Tibial nerve (tissue), 4 donors: Measurements from ENCODE around the gene SNX15. TPM values are rescaled to one million over a fixed set of nuclear protein-coding genes. Genes with fewer than 3 reads are reported as not detected.

Experiments used
- DNase-seq, 2 donors: peaks; one replicate each; pipeline ENCODE4 v3.0.0-alpha.2; 2019; ENCODE audit warnings: low spot score in 2 of 2
- H3K27ac ChIP-seq, 4 donors: fragments of 200-600 bp; sonication (generic) in 3 of 4; one replicate each; pipeline ENCODE4 v1.5.1; 2017 to 2019; ENCODE audit warnings: mild to moderate bottlenecking in 1 of 4
- H3K27me3 ChIP-seq, 2 donors: fragments of 200-600 bp; sonication (generic) in 1 of 2; one replicate each; pipeline versions ENCODE4 v1.5.1 to v1.6.0; 2017 to 2019
- H3K36me3 ChIP-seq, 3 donors: fragments of 200-600 bp; sonication (generic); one replicate each; pipeline ENCODE4 v1.5.1; 2018 to 2019
- H3K4me1 ChIP-seq, 4 donors: fragments of 200-600 bp; sonication (generic) in 3 of 4; one replicate each; pipeline ENCODE4 v1.5.1; 2017 to 2019
- H3K4me3 ChIP-seq, 4 donors: fragments of 200-600 bp; sonication (generic) in 3 of 4; one replicate each; pipeline ENCODE4 v1.5.1; 2017 to 2019; ENCODE audit warnings: mild to moderate bottlenecking in 1 of 4, moderate library complexity in 1 of 4
- H3K9me3 ChIP-seq, 4 donors: fragments of 200-600 bp; sonication (generic) in 3 of 4; one replicate each; pipeline ENCODE4 v1.5.1; 2017 to 2019
- CTCF ChIP-seq, 5 experiments: fragments of 200-600 bp in 3 of 5; fragments of 450-650 bp in 2 of 5; sonication (generic) in 3 of 5; IDR thresholded peaks; one replicate each; pipeline ENCODE4 v1.5.1; 2016 to 2019; ENCODE audit warnings: antibody characterized with exemption in 5 of 5, mild to moderate bottlenecking in 3 of 5, moderate library complexity in 2 of 5
- EP300 ChIP-seq, 2 donors: sonication (generic); formaldehyde crosslinking; IDR thresholded peaks; one replicate each; pipeline ENCODE4 v1.6.1; 2017; ENCODE audit warnings: antibody characterized with exemption in 2 of 2, mild to moderate bottlenecking in 1 of 2
- POLR2A ChIP-seq, 2 donors: fragments of 450-650 bp; IDR thresholded peaks; one replicate each; pipeline ENCODE4 v1.6.1; 2017; ENCODE audit warnings: antibody characterized with exemption in 2 of 2, mild to moderate bottlenecking in 2 of 2, moderate library complexity in 2 of 2
- WGBS, 2 donors: methylation state at CpG; one replicate each; pipeline ENCODE4 v1.1.5; 2018; 5-methylcytosine and 5-hydroxymethylcytosine counted together
- total RNA-seq, 4 donors: library from RNA; depleted of rRNA; stranded (reverse); fragments of >200 nt; gene quantifications; one replicate each; pipeline ENCODE4 v1.1.0, GENCODE V29; 2016

Gene SNX15
- total RNA-seq, 4 donors from 2014 or later, result 17.1 to 33.3 (median 24.2) TPM

DNA sequence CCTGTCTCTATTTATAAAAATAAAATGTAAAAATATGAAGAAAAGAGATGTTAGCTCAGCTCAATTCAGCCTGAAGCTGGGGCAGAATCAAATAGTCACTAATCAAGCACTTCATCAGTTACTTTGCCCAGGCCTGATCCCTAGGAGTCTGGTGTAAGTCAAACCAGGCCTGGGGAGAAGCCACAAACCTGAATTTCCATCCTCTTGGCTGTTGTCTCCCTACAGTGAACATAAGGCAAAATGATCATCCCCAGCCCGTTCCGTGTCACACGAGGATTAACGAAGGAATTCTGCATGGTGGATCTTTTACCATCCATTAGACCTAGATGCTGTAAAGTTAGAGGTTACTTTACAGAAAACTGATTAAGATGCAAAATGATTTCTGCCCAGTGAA lies 37.6 kb downstream of the SNX15 start:
- no peak overlapping the region for H3K27ac ChIP-seq
- H3K27me3 ChIP-seq, result no peaks in the 10 kb centered on the region
- H3K9me3 ChIP-seq, result peaks cover 0 to 3% (median 0%) of the 10 kb centered on the region in 4 donors
- H3K4me3 ChIP-seq, result no peak overlapping the region
- TF ChIP-seq CTCF (IDR thresholded peaks at IDR 0.05), result no peak
- TF ChIP-seq EP300 (IDR thresholded peaks at IDR 0.05), result no peak
- no peak for TF ChIP-seq POLR2A (IDR thresholded peaks at IDR 0.05)
- no peaks in the 10 kb centered on the region for H3K4me1 ChIP-seq
- no peak for DNase-seq
- 81 to 90% methylated on average over 4 of the region's 4 CpGs for WGBS, 2 donors
- H3K36me3 ChIP-seq, result no peaks in the 10 kb centered on the region

DNA sequence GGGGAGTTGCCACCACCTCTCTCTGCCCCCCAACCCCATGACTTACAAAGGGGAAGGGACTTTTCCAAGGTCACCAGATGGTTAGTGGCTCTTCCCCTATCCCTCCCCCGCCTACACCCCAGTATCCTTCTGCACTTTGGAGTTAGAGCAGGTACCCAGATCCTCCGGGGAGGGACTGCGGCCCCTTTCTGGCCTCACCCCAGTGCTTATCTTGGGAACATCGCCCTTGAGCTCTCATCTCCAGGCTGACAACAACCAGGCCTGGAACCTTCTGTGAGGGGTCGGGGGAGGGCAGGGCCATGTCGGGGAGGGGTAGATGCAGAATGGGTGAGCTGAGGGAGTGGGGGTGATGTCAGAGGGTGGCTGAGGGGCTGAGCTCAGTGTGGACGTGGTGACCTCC lies 38.6 kb downstream of the SNX15 start:
- H3K27me3 ChIP-seq, result no peaks in the 10 kb centered on the region
- no peak overlapping the region for H3K27ac ChIP-seq
- TF ChIP-seq EP300 (IDR thresholded peaks at IDR 0.05) (no peak), CTCF (IDR thresholded peaks at IDR 0.05) (no peak), POLR2A (IDR thresholded peaks at IDR 0.05) (no peak)
- H3K4me1 ChIP-seq, result no peaks in the 10 kb centered on the region
- no peaks in the 10 kb centered on the region for H3K36me3 ChIP-seq
- no peak for DNase-seq
- H3K4me3 ChIP-seq, result no peak overlapping the region
- WGBS, 2 donors, result 78 to 83% methylated on average over 7 of the region's 7 CpGs
- H3K9me3 ChIP-seq, result peaks cover 0 to 3% (median 0%) of the 10 kb centered on the region in 4 donors

DNA sequence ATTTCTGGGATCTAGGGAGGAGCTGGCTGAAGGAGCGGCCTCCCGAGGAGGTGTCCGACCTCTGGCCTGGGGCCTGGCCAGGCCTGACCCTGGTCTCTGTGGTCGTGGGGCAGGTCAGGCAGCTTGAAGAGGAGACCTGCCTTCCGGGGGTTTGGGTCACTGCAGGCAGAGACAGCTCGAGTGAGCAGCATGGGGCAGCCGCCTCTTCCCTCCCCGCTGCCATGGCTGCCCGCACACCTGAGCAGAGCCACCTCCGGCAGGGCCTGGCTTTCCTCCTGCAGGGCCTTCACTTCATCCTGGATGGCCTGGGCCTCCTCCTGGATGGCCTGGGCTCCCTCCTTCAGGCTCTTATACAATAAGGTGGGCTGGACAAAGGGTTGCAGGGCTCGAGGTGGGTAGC lies 39.1 kb downstream of the SNX15 start:
- Histone ChIP-seq H3K4me3 (no peak overlapping the region), H3K36me3 (no peaks in the 10 kb centered on the region), H3K4me1 (no peaks in the 10 kb centered on the region), H3K9me3 (no peaks in the 10 kb centered on the region), H3K27ac (no peak overlapping the region), H3K27me3 (no peaks in the 10 kb centered on the region)
- TF ChIP-seq EP300 (IDR thresholded peaks at IDR 0.05) (no peak), CTCF (IDR thresholded peaks at IDR 0.05) (no peak), POLR2A (IDR thresholded peaks at IDR 0.05) (no peak)
- WGBS, 2 donors, result 11 to 71% methylated on average over 1 to 10 of the region's 11 CpGs
- no peak for DNase-seq

DNA sequence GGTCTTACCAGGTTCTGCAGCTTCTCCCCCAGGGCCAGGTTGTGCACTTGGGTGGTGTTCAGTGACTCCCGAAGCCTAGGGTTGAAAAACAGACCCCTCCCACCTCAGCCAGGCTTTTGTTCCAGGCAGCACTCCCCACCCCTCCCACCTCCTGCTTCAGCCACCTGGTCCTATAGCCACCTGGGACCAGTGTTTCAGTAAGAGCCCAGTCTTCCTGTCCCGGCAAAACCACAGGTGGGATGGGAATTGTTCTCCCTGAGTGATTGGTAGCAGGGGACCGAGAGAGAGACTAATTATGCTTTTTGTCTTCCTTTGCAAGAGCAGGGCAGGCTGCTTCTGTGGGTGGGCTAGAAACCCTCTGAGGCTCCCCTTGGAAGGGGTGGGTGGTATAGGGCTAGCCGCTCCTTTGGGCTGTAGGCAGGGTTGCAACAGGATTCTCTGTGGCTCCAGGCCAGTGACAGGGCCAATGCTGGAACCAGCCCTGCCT lies 39.6 kb downstream of the SNX15 start:
- no peak for TF ChIP-seq EP300 (IDR thresholded peaks at IDR 0.05)
- WGBS, 2 donors, result 48 to 54% methylated on average over 3 to 4 of the region's 4 CpGs
- Histone ChIP-seq H3K9me3 (no peaks in the 10 kb centered on the region), H3K27ac (no peak overlapping the region), H3K27me3 (no peaks in the 10 kb centered on the region), H3K4me3 (no peak overlapping the region), H3K4me1 (no peaks in the 10 kb centered on the region), H3K36me3 (no peaks in the 10 kb centered on the region)
- no peak for DNase-seq

DNA sequence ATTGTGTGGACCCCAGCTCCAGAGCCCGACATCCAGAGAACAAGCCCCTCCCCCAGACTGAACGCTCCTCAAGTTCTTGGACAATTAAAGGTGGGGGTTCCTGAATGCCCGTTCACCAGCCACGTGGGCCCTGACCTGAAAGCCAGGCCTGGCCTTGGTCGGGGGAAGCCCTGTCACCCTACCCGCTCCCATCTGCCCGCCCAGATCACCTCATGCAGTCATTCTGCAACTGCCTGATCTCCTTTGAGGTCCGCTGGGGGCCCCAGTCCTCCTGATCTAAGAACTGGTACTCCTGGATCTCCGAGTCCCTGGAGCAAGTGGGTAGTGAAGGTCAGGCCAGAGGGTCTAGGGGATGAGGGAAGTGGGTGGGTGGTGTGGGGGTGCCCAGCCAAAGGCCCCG lies 40.2 kb downstream of the SNX15 start:
- Histone ChIP-seq H3K4me3 (no peak overlapping the region), H3K4me1 (no peaks in the 10 kb centered on the region), H3K36me3 (no peaks in the 10 kb centered on the region), H3K27ac (no peak overlapping the region), H3K27me3 (no peaks in the 10 kb centered on the region), H3K9me3 (no peaks in the 10 kb centered on the region)
- DNase-seq, result no peak
- 71 to 76% methylated on average over 8 to 9 of the region's 10 CpGs for WGBS, 2 donors
- TF ChIP-seq CTCF (IDR thresholded peaks at IDR 0.05) (no peak), EP300 (IDR thresholded peaks at IDR 0.05) (no peak), POLR2A (IDR thresholded peaks at IDR 0.05) (no peak)

DNA sequence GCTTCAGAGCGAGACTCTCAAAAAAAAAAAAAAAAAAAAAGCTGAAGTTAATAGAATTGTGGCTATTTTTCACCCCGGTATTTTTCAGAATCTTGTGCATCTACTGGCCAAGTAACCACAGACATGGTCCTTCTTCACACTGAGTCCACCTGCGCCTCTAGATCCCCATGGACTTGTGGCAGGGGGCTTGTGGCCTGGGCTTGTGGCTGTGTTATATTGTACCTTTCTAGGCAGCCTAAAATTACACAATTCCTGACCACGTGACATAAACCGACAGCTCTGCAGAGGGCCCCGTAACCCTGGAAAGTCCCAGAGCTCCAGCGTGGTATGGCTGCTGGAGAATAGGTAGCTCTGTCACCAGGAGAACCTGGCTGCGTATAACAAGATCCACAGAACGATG lies 42.0 kb downstream of the SNX15 start:
- Histone ChIP-seq H3K4me3 (no peak overlapping the region), H3K36me3 (no peaks in the 10 kb centered on the region), H3K4me1 (no peaks in the 10 kb centered on the region), H3K9me3 (no peaks in the 10 kb centered on the region), H3K27ac (no peak overlapping the region), H3K27me3 (no peaks in the 10 kb centered on the region)
- WGBS, 2 donors, result 64 to 68% methylated on average over 9 of the region's 9 CpGs
- TF ChIP-seq CTCF (IDR thresholded peaks at IDR 0.05), result no peak
- TF ChIP-seq POLR2A (IDR thresholded peaks at IDR 0.05), result no peak
- no peak for TF ChIP-seq EP300 (IDR thresholded peaks at IDR 0.05)
- no peak for DNase-seq
